ENCODE measurements around the gene OR51B5. TPM values are rescaled to one million over a fixed set of nuclear protein-coding genes. Genes with fewer than 3 reads are reported as not detected.

Gene OR51B5
- total RNA-seq, 1 experiment from 2014 or later = not detected

- H3K9me3 Mint-ChIP-seq (ENCODE audit: unreplicated experiment) = no peaks in the 10 kb centered on the region
- intact Hi-C loops (cut with micrococcal nuclease; ENCODE audit: unreplicated experiment) = no loop called here
- Histone ChIP-seq H3K4me3 (ENCODE audit: low read depth, low read length) (no peak within 1 kb of the TSS), H3K9me3 (no peaks in the 10 kb centered on the region), H3K4me1 (no peaks in the 10 kb centered on the region), H3K27me3 (replicated peaks; ENCODE audit: control insufficient read depth, insufficient read depth, low read length) (no peaks in the 10 kb centered on the region), H3K36me3 (ENCODE audit: control insufficient read depth, insufficient read depth, low read length) (no peaks in the 10 kb centered on the region)
- H3K27ac Mint-ChIP-seq (ENCODE audit: unreplicated experiment) = no peak within 1 kb of the TSS
- BruUV-seq (replicated peaks) = no TSS peak
- no peak for DNase-seq
- no peak for TF ChIP-seq CTCF (IDR thresholded peaks at IDR 0.05; ENCODE audit: insufficient read depth in 1 of 2, low read depth in 1 of 2, low read length in 1 of 2, severe bottlenecking in 1 of 2, unreplicated experiment in 1 of 2)
- no peak within 1 kb of the TSS for H3K4me3 Mint-ChIP-seq (ENCODE audit: unreplicated experiment)
- CTCF ChIA-PET = no interaction called here
- H3K36me3 Mint-ChIP-seq (ENCODE audit: insufficient read depth, unreplicated experiment) = no peaks in the 10 kb centered on the region
- POLR2A ChIA-PET = no interaction called here
- peaks cover 6% of the 10 kb centered on the region for H3K27me3 Mint-ChIP-seq (ENCODE audit: insufficient read depth, unreplicated experiment)
- H3K4me1 Mint-ChIP-seq (ENCODE audit: low read depth, unreplicated experiment) = no peaks in the 10 kb centered on the region
Measured at GRCh38 chr11:5351208-5351607, 7.9 kb upstream of the OR51B5 start, which contains the start of gene OR51B6. TSS of gene OR51B6 (plus strand) at chr11:5351508. CDS start at chr11:5351508, 0 bp downstream.

GRCh38 chr11:5349550-5349949 is 6.2 kb upstream of the OR51B5 start:
- ChIA-PET CTCF (no interaction called here), POLR2A (no interaction called here)
- Mint-ChIP-seq H3K27me3 (ENCODE audit: insufficient read depth, unreplicated experiment) (peaks cover 6% of the 10 kb centered on the region), H3K9me3 (ENCODE audit: unreplicated experiment) (no peaks in the 10 kb centered on the region), H3K27ac (ENCODE audit: unreplicated experiment) (no peak overlapping the region), H3K4me3 (ENCODE audit: unreplicated experiment) (no peak overlapping the region), H3K4me1 (ENCODE audit: low read depth, unreplicated experiment) (no peaks in the 10 kb centered on the region), H3K36me3 (ENCODE audit: insufficient read depth, unreplicated experiment) (no peaks in the 10 kb centered on the region)
- intact Hi-C loops (cut with micrococcal nuclease; ENCODE audit: unreplicated experiment) = no loop called here
- Histone ChIP-seq H3K36me3 (ENCODE audit: control insufficient read depth, insufficient read depth, low read length) (no peaks in the 10 kb centered on the region), H3K4me1 (no peaks in the 10 kb centered on the region), H3K27me3 (replicated peaks; ENCODE audit: control insufficient read depth, insufficient read depth, low read length) (no peaks in the 10 kb centered on the region), H3K9me3 (no peaks in the 10 kb centered on the region), H3K4me3 (ENCODE audit: low read depth, low read length) (no peak overlapping the region)
- DNase-seq = no peak
- BruUV-seq (replicated peaks) = no TSS peak
- no peak for TF ChIP-seq CTCF (IDR thresholded peaks at IDR 0.05; ENCODE audit: insufficient read depth in 1 of 2, low read depth in 1 of 2, low read length in 1 of 2, severe bottlenecking in 1 of 2, unreplicated experiment in 1 of 2)

- H3K4me1 Mint-ChIP-seq (ENCODE audit: low read depth, unreplicated experiment) = no peaks in the 10 kb centered on the region
- no TSS peak for BruUV-seq (replicated peaks)
Measured at GRCh38 chr11:5348551-5349194, 5.3 kb upstream of the OR51B5 start.

More at GRCh38 chr11:5348551-5349194, 5.3 kb upstream of the OR51B5 start:
- H3K9me3 Mint-ChIP-seq (ENCODE audit: unreplicated experiment) = no peaks in the 10 kb centered on the region
- TF ChIP-seq CTCF (IDR thresholded peaks at IDR 0.05; ENCODE audit: insufficient read depth in 1 of 2, low read depth in 1 of 2, low read length in 1 of 2, severe bottlenecking in 1 of 2, unreplicated experiment in 1 of 2) = no peak
- H3K4me3 ChIP-seq (ENCODE audit: low read depth, low read length) = no peak overlapping the region
- ChIA-PET CTCF (no interaction called here), POLR2A (no interaction called here)
- H3K27ac Mint-ChIP-seq (ENCODE audit: unreplicated experiment) = no peak overlapping the region
- H3K36me3 ChIP-seq (ENCODE audit: control insufficient read depth, insufficient read depth, low read length) = no peaks in the 10 kb centered on the region
- no peaks in the 10 kb centered on the region for H3K4me1 ChIP-seq
- H3K4me3 Mint-ChIP-seq (ENCODE audit: unreplicated experiment) = no peak overlapping the region
- H3K27me3 ChIP-seq (replicated peaks; ENCODE audit: control insufficient read depth, insufficient read depth, low read length) = no peaks in the 10 kb centered on the region
- no peak for DNase-seq
- H3K36me3 Mint-ChIP-seq (ENCODE audit: insufficient read depth, unreplicated experiment) = no peaks in the 10 kb centered on the region
- H3K9me3 ChIP-seq = no peaks in the 10 kb centered on the region
- intact Hi-C loops (cut with micrococcal nuclease; ENCODE audit: unreplicated experiment) = no loop called here
- H3K27me3 Mint-ChIP-seq (ENCODE audit: insufficient read depth, unreplicated experiment) = peaks cover 6% of the 10 kb centered on the region

Data from Caco-2 (cell line).